ENCODE measurements around the gene NUMA1. TPM values are rescaled to one million over a fixed set of nuclear protein-coding genes. Genes with fewer than 3 reads are reported as not detected.

Gene NUMA1
- total RNA-seq, 1 donor from 2014 or later = 157 TPM

GRCh38 chr11:72001285-72001684 is 79.1 kb downstream of the NUMA1 start:
- DNase-seq (ENCODE audit: low read depth) = no peak
- Histone ChIP-seq H3K36me3 (ENCODE audit: control insufficient read depth, insufficient read depth, low read length) (peaks cover 5% of the 10 kb centered on the region), H3K4me3 (ENCODE audit: low read depth, low read length) (no peak overlapping the region), H3K27me3 (ENCODE audit: control insufficient read depth, insufficient read depth, low read length) (no peaks in the 10 kb centered on the region)
- TF ChIP-seq CTCF (IDR thresholded peaks at IDR 0.05; ENCODE audit: insufficient read depth, low read length, poor library complexity, severe bottlenecking) = no peak

GRCh38 chr11:72000202-72000867 is 80.0 kb downstream of the NUMA1 start:
- H3K4me3 ChIP-seq (ENCODE audit: low read depth, low read length) = no peak overlapping the region
- TF ChIP-seq CTCF (IDR thresholded peaks at IDR 0.05; ENCODE audit: insufficient read depth, low read length, poor library complexity, severe bottlenecking) = no peak
- H3K27me3 ChIP-seq (ENCODE audit: control insufficient read depth, insufficient read depth, low read length) = no peaks in the 10 kb centered on the region
- H3K36me3 ChIP-seq (ENCODE audit: control insufficient read depth, insufficient read depth, low read length) = peaks cover 4% of the 10 kb centered on the region
- no peak for DNase-seq (ENCODE audit: low read depth)

- no peak for DNase-seq (ENCODE audit: low read depth)
- Histone ChIP-seq H3K27me3 (ENCODE audit: control insufficient read depth, insufficient read depth, low read length) (no peaks in the 10 kb centered on the region), H3K4me3 (ENCODE audit: low read depth, low read length) (no peak overlapping the region), H3K36me3 (ENCODE audit: control insufficient read depth, insufficient read depth, low read length) (peaks cover 3% of the 10 kb centered on the region)
- TF ChIP-seq CTCF (IDR thresholded peaks at IDR 0.05; ENCODE audit: insufficient read depth, low read length, poor library complexity, severe bottlenecking) = no peak
Measured at GRCh38 chr11:71999798-72000197, 80.5 kb downstream of the NUMA1 start.

- DNase-seq (ENCODE audit: low read depth) = no peak
- Histone ChIP-seq H3K36me3 (ENCODE audit: control insufficient read depth, insufficient read depth, low read length) (peaks cover 2% of the 10 kb centered on the region), H3K27me3 (ENCODE audit: control insufficient read depth, insufficient read depth, low read length) (no peaks in the 10 kb centered on the region), H3K4me3 (ENCODE audit: low read depth, low read length) (no peak overlapping the region)
- no peak for TF ChIP-seq CTCF (IDR thresholded peaks at IDR 0.05; ENCODE audit: insufficient read depth, low read length, poor library complexity, severe bottlenecking)
Measured at GRCh38 chr11:71999362-71999761, 81.0 kb downstream of the NUMA1 start.

- H3K27me3 ChIP-seq (ENCODE audit: control insufficient read depth, insufficient read depth, low read length) = no peaks in the 10 kb centered on the region
- TF ChIP-seq CTCF (IDR thresholded peaks at IDR 0.05; ENCODE audit: insufficient read depth, low read length, poor library complexity, severe bottlenecking) = no peak
- DNase-seq (ENCODE audit: low read depth) = no peak
- H3K4me3 ChIP-seq (ENCODE audit: low read depth, low read length) = no peak within 1 kb of the TSS
- H3K36me3 ChIP-seq (ENCODE audit: control insufficient read depth, insufficient read depth, low read length) = peaks cover 2% of the 10 kb centered on the region
Measured at GRCh38 chr11:71998649-71999310, 81.6 kb downstream of the NUMA1 start, which contains the start of gene IL18BP. IL18BP (plus strand) TSS chr11:71998909; CDS start chr11:71999985, 1,076 bp downstream.
